Ectodermal cell (in vitro differentiated cells): ENCODE data around the gene HLF.

Experiments used
- H3K27ac ChIP-seq: 2 replicates; pipeline ENCODE4 v1.7.0; 2013; ENCODE audit warnings: mild to moderate bottlenecking, low read depth, low read length; ENCODE audit not compliant: insufficient read depth, poor library complexity, severe bottlenecking
- H3K27me3 ChIP-seq: 2 replicates; pipeline ENCODE4 v1.7.0; 2013; ENCODE audit warnings: mild to moderate bottlenecking, low read length; ENCODE audit not compliant: insufficient read depth, control insufficient read depth, poor library complexity, severe bottlenecking
- H3K36me3 ChIP-seq: one replicate; pipeline ENCODE4 v1.7.0; 2013; ENCODE audit warnings: low read length; ENCODE audit not compliant: control insufficient read depth, insufficient read depth
- H3K4me1 ChIP-seq: one replicate; pipeline ENCODE4 v1.7.0; 2013; ENCODE audit warnings: low read length; ENCODE audit not compliant: control insufficient read depth, insufficient read depth
- H3K4me3 ChIP-seq: 2 replicates; pipeline ENCODE4 v1.7.0; 2013; ENCODE audit warnings: low read depth, low read length, control low read depth; ENCODE audit not compliant: insufficient read depth
- H3K9me3 ChIP-seq: 2 replicates; pipeline ENCODE4 v1.7.0; 2013; ENCODE audit warnings: mild to moderate bottlenecking, low read length, moderate library complexity; ENCODE audit not compliant: control insufficient read depth
- WGBS, 2 experiments: methylation state at CpG; one replicate each; pipeline ENCODE4 v1.1.7; 2013; ENCODE audit warnings: missing lambda C conversion rate in 2 of 2; 5-methylcytosine and 5-hydroxymethylcytosine counted together

Gene HLF

GRCh38 chr17:55308613-55309391, 44.0 kb downstream of the HLF start:
- no peak overlapping the region for H3K27ac ChIP-seq
- no peak overlapping the region for H3K4me3 ChIP-seq
- no peaks in the 10 kb centered on the region for H3K27me3 ChIP-seq
- no peaks in the 10 kb centered on the region for H3K4me1 ChIP-seq
- WGBS, 2 experiments: 96 to 97% methylated on average over 9 of the region's 9 CpGs
- no peaks in the 10 kb centered on the region for H3K36me3 ChIP-seq
- H3K9me3 ChIP-seq: no peaks in the 10 kb centered on the region

GRCh38 chr17:55311767-55312375, 47.1 kb downstream of the HLF start:
- WGBS, 2 experiments: 81 to 84% methylated on average over 7 of the region's 7 CpGs
- H3K4me3 ChIP-seq: no peak overlapping the region
- H3K36me3 ChIP-seq: no peaks in the 10 kb centered on the region
- H3K27me3 ChIP-seq: no peaks in the 10 kb centered on the region
- no peak overlapping the region for H3K27ac ChIP-seq
- H3K4me1 ChIP-seq: no peaks in the 10 kb centered on the region
- no peaks in the 10 kb centered on the region for H3K9me3 ChIP-seq

GRCh38 chr17:55312852-55313251, 48.1 kb downstream of the HLF start:
- Histone ChIP-seq H3K9me3 (no peaks in the 10 kb centered on the region), H3K4me3 (no peak overlapping the region), H3K27me3 (no peaks in the 10 kb centered on the region), H3K36me3 (no peaks in the 10 kb centered on the region), H3K27ac (no peak overlapping the region), H3K4me1 (no peaks in the 10 kb centered on the region)
- 93 to 94% methylated on average over 3 of the region's 3 CpGs for WGBS, 2 experiments

- H3K9me3 ChIP-seq: no peaks in the 10 kb centered on the region
- H3K4me1 ChIP-seq: no peaks in the 10 kb centered on the region
- no peak overlapping the region for H3K27ac ChIP-seq
- H3K4me3 ChIP-seq: no peak overlapping the region
- WGBS, 2 experiments: 90 to 93% methylated on average over 8 of the region's 8 CpGs
- no peaks in the 10 kb centered on the region for H3K27me3 ChIP-seq
- H3K36me3 ChIP-seq: no peaks in the 10 kb centered on the region
Observed at GRCh38 chr17:55314061-55314783, 49.5 kb downstream of the HLF start.

- no peak overlapping the region for H3K4me3 ChIP-seq
- H3K36me3 ChIP-seq: no peaks in the 10 kb centered on the region
- WGBS, 2 experiments: 95 to 96% methylated on average over 7 to 8 of the region's 8 CpGs
- H3K27ac ChIP-seq: no peak overlapping the region
- no peaks in the 10 kb centered on the region for H3K9me3 ChIP-seq
- H3K27me3 ChIP-seq: no peaks in the 10 kb centered on the region
- no peaks in the 10 kb centered on the region for H3K4me1 ChIP-seq
Observed at GRCh38 chr17:55314784-55315491, 50.2 kb downstream of the HLF start.

- H3K4me3 ChIP-seq: no peak overlapping the region
- 90 to 95% methylated on average over 2 of the region's 2 CpGs for WGBS, 2 experiments
Observed at GRCh38 chr17:55316499-55316898, 51.7 kb downstream of the HLF start.

GRCh38 chr17:55317284-55317683, 52.5 kb downstream of the HLF start:
- no peaks in the 10 kb centered on the region for H3K27me3 ChIP-seq
- H3K36me3 ChIP-seq: no peaks in the 10 kb centered on the region
- H3K27ac ChIP-seq: no peak overlapping the region
- no peaks in the 10 kb centered on the region for H3K9me3 ChIP-seq
- H3K4me3 ChIP-seq: no peak overlapping the region
- no peaks in the 10 kb centered on the region for H3K4me1 ChIP-seq
- 89 to 93% methylated on average over 3 of the region's 3 CpGs for WGBS, 2 experiments

More at GRCh38 chr17:55316499-55316898, 51.7 kb downstream of the HLF start:
- no peaks in the 10 kb centered on the region for H3K9me3 ChIP-seq
- H3K4me1 ChIP-seq: no peaks in the 10 kb centered on the region
- H3K27ac ChIP-seq: no peak overlapping the region
- H3K27me3 ChIP-seq: no peaks in the 10 kb centered on the region
- H3K36me3 ChIP-seq: no peaks in the 10 kb centered on the region

- Histone ChIP-seq H3K27ac (no peak overlapping the region), H3K36me3 (no peaks in the 10 kb centered on the region), H3K9me3 (no peaks in the 10 kb centered on the region), H3K4me3 (no peak overlapping the region), H3K27me3 (no peaks in the 10 kb centered on the region), H3K4me1 (no peaks in the 10 kb centered on the region)
- 91 to 92% methylated on average over 8 of the region's 8 CpGs for WGBS, 2 experiments
Observed at GRCh38 chr17:55318081-55318480, 53.3 kb downstream of the HLF start.

GRCh38 chr17:55318715-55319487, 54.1 kb downstream of the HLF start:
- no peaks in the 10 kb centered on the region for H3K27me3 ChIP-seq
- 87 to 92% methylated on average over 6 to 7 of the region's 7 CpGs for WGBS, 2 experiments
- no peaks in the 10 kb centered on the region for H3K4me1 ChIP-seq
- no peaks in the 10 kb centered on the region for H3K36me3 ChIP-seq
- no peak overlapping the region for H3K27ac ChIP-seq
- no peaks in the 10 kb centered on the region for H3K9me3 ChIP-seq
- H3K4me3 ChIP-seq: no peak overlapping the region
